ENCODE data around the gene FHOD3. TPM values are rescaled to one million over a fixed set of nuclear protein-coding genes. Genes with fewer than 3 reads are reported as not detected.

The FHOD3 gene
- total and polyA plus RNA-seq, 9 of the 15 experiments (the other 6 are each of a cell fraction or from before 2014, with no cell fraction given), result 0.11 TPM; not detected in 8

DNA sequence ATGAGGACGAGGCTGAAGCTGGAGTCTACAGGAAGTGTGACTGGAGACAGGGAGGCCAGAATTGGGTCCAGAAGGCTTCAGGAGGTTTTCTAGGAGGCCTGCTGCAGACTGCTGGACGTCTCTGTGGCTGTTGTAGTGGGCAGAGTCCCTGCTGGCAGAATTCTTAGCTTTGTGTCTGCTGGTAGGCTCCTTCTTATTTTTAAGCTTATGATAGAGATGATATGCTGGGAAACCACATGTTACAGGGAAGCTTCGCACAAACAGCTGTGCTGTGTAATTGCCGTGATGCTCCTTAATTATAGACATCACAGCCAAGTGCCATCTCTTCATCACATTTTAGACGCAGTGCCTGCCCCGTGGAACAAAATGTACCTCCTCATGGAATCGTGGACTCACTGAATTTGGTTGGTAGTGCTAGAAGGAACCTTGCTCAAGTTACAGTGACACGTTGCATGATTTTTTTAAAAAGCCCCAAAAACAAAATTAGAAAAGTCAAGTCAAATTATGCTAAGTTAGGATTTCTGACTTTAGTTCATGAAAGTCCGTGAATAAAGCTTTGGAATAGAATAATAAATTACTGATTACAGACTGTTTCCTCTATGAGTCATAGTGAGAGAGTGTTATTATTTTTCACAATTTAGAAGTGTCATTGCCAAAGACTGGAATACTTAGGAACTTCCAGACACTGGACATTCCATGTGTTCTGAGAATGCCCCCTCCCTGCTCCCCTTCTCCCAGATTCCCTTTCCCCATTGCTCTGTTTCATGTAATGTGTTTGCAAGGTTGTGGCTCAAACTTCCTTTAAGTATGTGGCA lies 144.1 kb downstream of the FHOD3 start:
- H3K9me3 ChIP-seq (replicated peaks; ENCODE audit: control insufficient read depth, insufficient read depth, low read depth, low read length), result no peaks in the 10 kb centered on the region
- H3K9me1 ChIP-seq (ENCODE audit: control insufficient read depth, insufficient read depth, low read length), result no peaks in the 10 kb centered on the region
- intact Hi-C loops (cut with micrococcal nuclease), result no loop called here
- no peaks in the 10 kb centered on the region for H4K20me1 ChIP-seq (replicated peaks; ENCODE audit: control insufficient read depth, insufficient read depth, low read length)
- no peak overlapping the region for H3K4me2 ChIP-seq (ENCODE audit: insufficient read depth, low read length)
- H3K36me3 ChIP-seq (ENCODE audit: control insufficient read depth, insufficient read depth, low read length), result no peaks in the 10 kb centered on the region
- CTCF ChIA-PET (ENCODE audit: low intra/inter-chr PET ratio), result no interaction called here
- in situ Hi-C loops (cut with MboI), result no loop called here
- H3K79me2 ChIP-seq (ENCODE audit: control insufficient read depth, insufficient read depth, low read length), result no peaks in the 10 kb centered on the region
- no peaks in the 10 kb centered on the region for H3K4me1 ChIP-seq (replicated peaks in 1 of 2; ENCODE audit: control insufficient read depth in 2 of 2, insufficient read depth in 2 of 2, low read length in 2 of 2)
- no TSS peak for BruUV-seq (replicated peaks)
- FAIRE-seq, result peak; percentile 26
- no peak overlapping the region for H3K4me3 ChIP-seq
- no peak for ATAC-seq
- H3K27ac ChIP-seq (ENCODE audit: extremely low read depth, low read depth, low read length), result no peak overlapping the region
- POLR2A ChIA-PET, result interaction anchor here (0.5 to 1.2 kb wide), 5 partner anchors 9 to 226 kb away, joined by 3 to 4 read pairs (median 3); no protein-coding TSS in a partner anchor
- H2AFZ ChIP-seq (ENCODE audit: low read depth, low read length), result no peak overlapping the region
- WGBS (ENCODE audit: insufficient coverage, low coverage, missing lambda C conversion rate), result under 1% methylated on average over 9 of the region's 9 CpGs
- TF ChIP-seq, protein P1, sequence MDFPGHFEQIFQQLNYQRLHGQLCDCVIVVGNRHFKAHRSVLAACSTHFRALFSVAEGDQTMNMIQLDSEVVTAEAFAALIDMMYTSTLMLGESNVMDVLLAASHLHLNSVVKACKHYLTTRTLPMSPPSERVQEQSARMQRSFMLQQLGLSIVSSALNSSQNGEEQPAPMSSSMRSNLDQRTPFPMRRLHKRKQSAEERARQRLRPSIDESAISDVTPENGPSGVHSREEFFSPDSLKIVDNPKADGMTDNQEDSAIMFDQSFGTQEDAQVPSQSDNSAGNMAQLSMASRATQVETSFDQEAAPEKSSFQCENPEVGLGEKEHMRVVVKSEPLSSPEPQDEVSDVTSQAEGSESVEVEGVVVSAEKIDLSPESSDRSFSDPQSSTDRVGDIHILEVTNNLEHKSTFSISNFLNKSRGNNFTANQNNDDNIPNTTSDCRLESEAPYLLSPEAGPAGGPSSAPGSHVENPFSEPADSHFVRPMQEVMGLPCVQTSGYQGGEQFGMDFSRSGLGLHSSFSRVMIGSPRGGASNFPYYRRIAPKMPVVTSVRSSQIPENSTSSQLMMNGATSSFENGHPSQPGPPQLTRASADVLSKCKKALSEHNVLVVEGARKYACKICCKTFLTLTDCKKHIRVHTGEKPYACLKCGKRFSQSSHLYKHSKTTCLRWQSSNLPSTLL (IDR thresholded peaks at IDR 0.05), result no peak
- TF ChIP-seq, protein P2, sequence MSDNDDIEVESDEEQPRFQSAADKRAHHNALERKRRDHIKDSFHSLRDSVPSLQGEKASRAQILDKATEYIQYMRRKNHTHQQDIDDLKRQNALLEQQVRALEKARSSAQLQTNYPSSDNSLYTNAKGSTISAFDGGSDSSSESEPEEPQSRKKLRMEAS (CRISPR knock-in tag; IDR thresholded peaks at IDR 0.05), result no peak
- TF ChIP-seq HNRNPLL (IDR thresholded peaks at IDR 0.05; ENCODE audit: low read depth, low read length, poor library complexity, severe bottlenecking), result no peak
- TF ChIP-seq ZNF444 (CRISPR knock-in tag; IDR thresholded peaks at IDR 0.05), result no peak
- no peak for TF ChIP-seq GTF2A2 (tag; IDR thresholded peaks at IDR 0.05)
- TF ChIP-seq ZFX (CRISPR knock-in tag; IDR thresholded peaks at IDR 0.05), result no peak
- TF ChIP-seq XRCC5 (IDR thresholded peaks at IDR 0.05; ENCODE audit: low read depth, low read length), result no peak
- TF ChIP-seq, protein P3, sequence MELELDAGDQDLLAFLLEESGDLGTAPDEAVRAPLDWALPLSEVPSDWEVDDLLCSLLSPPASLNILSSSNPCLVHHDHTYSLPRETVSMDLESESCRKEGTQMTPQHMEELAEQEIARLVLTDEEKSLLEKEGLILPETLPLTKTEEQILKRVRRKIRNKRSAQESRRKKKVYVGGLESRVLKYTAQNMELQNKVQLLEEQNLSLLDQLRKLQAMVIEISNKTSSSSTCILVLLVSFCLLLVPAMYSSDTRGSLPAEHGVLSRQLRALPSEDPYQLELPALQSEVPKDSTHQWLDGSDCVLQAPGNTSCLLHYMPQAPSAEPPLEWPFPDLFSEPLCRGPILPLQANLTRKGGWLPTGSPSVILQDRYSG (tag; conservative IDR thresholded peaks at IDR 0.05; ENCODE audit: low read depth), result no peak
- no peak for TF ChIP-seq PML (IDR thresholded peaks at IDR 0.05; ENCODE audit: low read length)
- TF ChIP-seq, protein P4, sequence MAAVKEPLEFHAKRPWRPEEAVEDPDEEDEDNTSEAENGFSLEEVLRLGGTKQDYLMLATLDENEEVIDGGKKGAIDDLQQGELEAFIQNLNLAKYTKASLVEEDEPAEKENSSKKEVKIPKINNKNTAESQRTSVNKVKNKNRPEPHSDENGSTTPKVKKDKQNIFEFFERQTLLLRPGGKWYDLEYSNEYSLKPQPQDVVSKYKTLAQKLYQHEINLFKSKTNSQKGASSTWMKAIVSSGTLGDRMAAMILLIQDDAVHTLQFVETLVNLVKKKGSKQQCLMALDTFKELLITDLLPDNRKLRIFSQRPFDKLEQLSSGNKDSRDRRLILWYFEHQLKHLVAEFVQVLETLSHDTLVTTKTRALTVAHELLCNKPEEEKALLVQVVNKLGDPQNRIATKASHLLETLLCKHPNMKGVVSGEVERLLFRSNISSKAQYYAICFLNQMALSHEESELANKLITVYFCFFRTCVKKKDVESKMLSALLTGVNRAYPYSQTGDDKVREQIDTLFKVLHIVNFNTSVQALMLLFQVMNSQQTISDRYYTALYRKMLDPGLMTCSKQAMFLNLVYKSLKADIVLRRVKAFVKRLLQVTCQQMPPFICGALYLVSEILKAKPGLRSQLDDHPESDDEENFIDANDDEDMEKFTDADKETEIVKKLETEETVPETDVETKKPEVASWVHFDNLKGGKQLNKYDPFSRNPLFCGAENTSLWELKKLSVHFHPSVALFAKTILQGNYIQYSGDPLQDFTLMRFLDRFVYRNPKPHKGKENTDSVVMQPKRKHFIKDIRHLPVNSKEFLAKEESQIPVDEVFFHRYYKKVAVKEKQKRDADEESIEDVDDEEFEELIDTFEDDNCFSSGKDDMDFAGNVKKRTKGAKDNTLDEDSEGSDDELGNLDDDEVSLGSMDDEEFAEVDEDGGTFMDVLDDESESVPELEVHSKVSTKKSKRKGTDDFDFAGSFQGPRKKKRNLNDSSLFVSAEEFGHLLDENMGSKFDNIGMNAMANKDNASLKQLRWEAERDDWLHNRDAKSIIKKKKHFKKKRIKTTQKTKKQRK (IDR thresholded peaks at IDR 0.05; ENCODE audit: borderline replicate concordance, low read depth, low read length), result no peak
- no peak for TF ChIP-seq CCNT2 (IDR thresholded peaks at IDR 0.05; ENCODE audit: borderline replicate concordance, extremely low read depth, insufficient read length, low read depth, low read length)
- peaks cover 4 to 18% of the 10 kb centered on the region in 2 experiments; a peak in 4 of 5 replicates for H3K27me3 ChIP-seq (ENCODE audit: control insufficient read depth in 2 of 2, insufficient read depth in 2 of 2, low read length in 2 of 2)
- DNase-seq (ENCODE audit: extremely low read depth in 1 of 4, low spot score in 3 of 4), result no peak
- no peak overlapping the region for H3K9ac ChIP-seq (ENCODE audit: insufficient read depth in 1 of 2, low read depth in 2 of 2, low read length in 2 of 2)

All from K562 (cell line).